A673 (cell line): ENCODE measurements around the gene NUP210L. TPM values are rescaled to one million over a fixed set of nuclear protein-coding genes. Genes with fewer than 3 reads are reported as not detected.
A peak's percentile ranks its signal among the peaks of the same experiment; 100 is the strongest.

Experiments used
- BruUV-seq: library from RNA; stranded (reverse); fragments of 400-500 nt; replicated peaks from 2 replicates; lab custom pipeline; 2021; lab: Mats Ljungman, UMichigan
- CTCF ChIA-PET: fragments of 300-600 bp; sonication (Branson Sonifier 250); formaldehyde crosslinking; loops from one replicate; lab custom pipeline; 2022; ENCODE audit warnings: antibody characterized with exemption; lab: Charles Lee
- POLR2A ChIA-PET: fragments of 300-600 bp; sonication (Branson Sonifier 250); formaldehyde crosslinking; loops from one replicate; lab custom pipeline; 2022; ENCODE audit warnings: antibody characterized with exemption; ENCODE audit not compliant: low non-redundant PET; lab: Charles Lee
- DNase-seq: peaks from one replicate; pipeline ENCODE4 v3.0.0-alpha.2; 2015; ENCODE audit warnings: low spot score
- H3K27ac ChIP-seq: fragments of 200-600 bp; sonication (generic); 2 replicates; pipeline ENCODE4 v1.5.1; 2016; ENCODE audit warnings: mixed run types, low read depth, mild to moderate bottlenecking, mixed read lengths, antibody characterized with exemption, low read length; ENCODE audit not compliant: poor library complexity, severe bottlenecking
- H3K27me3 ChIP-seq: fragments of 200-600 bp; sonication (generic); replicated peaks from 2 replicates; pipeline ENCODE4 v1.6.1; 2017; ENCODE audit warnings: mixed run types, low read depth, mild to moderate bottlenecking, mixed read lengths, antibody characterized with exemption, low read length; ENCODE audit not compliant: insufficient read depth, poor library complexity
- H3K36me3 ChIP-seq: fragments of 200-600 bp; sonication (generic); 2 replicates; pipeline ENCODE4 v1.6.1; 2016; ENCODE audit warnings: mixed run types, mild to moderate bottlenecking, mixed read lengths, antibody characterized with exemption, low read length; ENCODE audit not compliant: insufficient read depth, poor library complexity, severe bottlenecking
- H3K4me1 ChIP-seq: fragments of 200-600 bp; sonication (generic); 2 replicates; pipeline ENCODE4 v1.6.1; 2017; ENCODE audit warnings: mixed run types, mild to moderate bottlenecking, mixed read lengths, antibody characterized with exemption, low read length; ENCODE audit not compliant: insufficient read depth, poor library complexity, severe bottlenecking
- H3K4me3 ChIP-seq: fragments of 200-600 bp; sonication (generic); 2 replicates; pipeline ENCODE4 v1.5.1; 2016; ENCODE audit warnings: low read depth, mixed run types, mild to moderate bottlenecking, mixed read lengths, low read length; ENCODE audit not compliant: poor library complexity, severe bottlenecking
- H3K9me3 ChIP-seq: fragments of 200-600 bp; sonication (generic); 2 replicates; pipeline ENCODE4 v1.6.1; 2016; ENCODE audit warnings: mixed run types, low read depth, mild to moderate bottlenecking, mixed read lengths, antibody characterized with exemption, low read length; ENCODE audit not compliant: poor library complexity, severe bottlenecking
- CTCF ChIP-seq: fragments of 300-800, 200-600 bp; sonication (generic); conservative IDR thresholded peaks from 2 replicates; pipeline ENCODE4 v1.5.1; 2017; ENCODE audit warnings: low read depth, mild to moderate bottlenecking, antibody characterized with exemption, low read length, moderate library complexity, mixed read lengths
- EZH2 ChIP-seq: fragments of 200-600 bp; sonication (generic); IDR thresholded peaks from 2 replicates; pipeline ENCODE4 v1.6.1; 2017; ENCODE audit warnings: borderline replicate concordance, low read depth, mild to moderate bottlenecking, mixed read lengths, antibody characterized with exemption, low read length; ENCODE audit not compliant: poor library complexity, severe bottlenecking
- intact Hi-C: fragments of 100-400 bp; cut with micrococcal nuclease; formaldehyde crosslinking; loops from one replicate; pipeline ENCODE4 v1.10.0; 2022; ENCODE audit not compliant: unreplicated experiment
- total RNA-seq: library from RNA; stranded (reverse); gene quantifications from 2 replicates; pipeline ENCODE4 v1.2.3, GENCODE V29; 2021

NUP210L gene
- total RNA-seq, 1 experiment from 2014 or later: 0.04 TPM

GRCh38 chr1:153990468-153991150 is 164.3 kb downstream of the NUP210L start, which contains the start of gene RPS27:
Gene RPS27, plus strand, starts transcription at chr1:153990762. Its CDS starts 35 bp downstream, at chr1:153990797.
- peak; percentile 98 for DNase-seq
- peak within 1 kb of the TSS; percentile 81 for H3K4me3 ChIP-seq
- TF ChIP-seq EZH2 (no peak), CTCF (no peak)
- no TSS peak for BruUV-seq
- H3K27me3 ChIP-seq: no peaks in the 10 kb centered on the region
- ChIA-PET POLR2A (interaction anchor here (0.6 to 1.0 kb wide), 10 partner anchors 9 to 1464 kb away, joined by 3 to 11 read pairs (median 4); partner anchors contain the start of genes DENND4B, JTB, SLC39A1 and UBAP2L), CTCF (interaction anchor here (0.6 kb wide), 1 partner anchor 266 kb away, joined by 5 read pairs; no protein-coding TSS in a partner anchor)
- H3K4me1 ChIP-seq: peaks cover 17% of the 10 kb centered on the region
- peak within 1 kb of the TSS; percentile 96 for H3K27ac ChIP-seq
- peaks cover 42% of the 10 kb centered on the region for H3K36me3 ChIP-seq
- intact Hi-C loops: no loop called here
- no peaks in the 10 kb centered on the region for H3K9me3 ChIP-seq

- intact Hi-C loops: loop anchor here (2.0 to 10.0 kb wide), 6 partner anchors 67 to 473 kb away; partner anchors contain the start of genes ILF2 and NPR1
- Histone ChIP-seq H3K9me3 (no peaks in the 10 kb centered on the region), H3K27me3 (no peaks in the 10 kb centered on the region), H3K36me3 (peaks cover 27% of the 10 kb centered on the region), H3K4me3 (no peak overlapping the region), H3K4me1 (peaks cover 24% of the 10 kb centered on the region), H3K27ac (no peak overlapping the region)
- BruUV-seq: no TSS peak
- ChIA-PET CTCF (interaction anchor here (0.7 to 1.6 kb wide), 3 partner anchors 190 to 311 kb away, joined by 3 to 8 read pairs (median 4); no protein-coding TSS in a partner anchor), POLR2A (interaction anchor here (0.6 kb wide), 1 partner anchor 310 kb away, joined by 5 read pairs; no protein-coding TSS in a partner anchor)
- DNase-seq: no peak
- no peak for TF ChIP-seq EZH2
- TF ChIP-seq CTCF: no peak
Observed at GRCh38 chr1:153987621-153988020, 167.3 kb downstream of the NUP210L start.

- BruUV-seq: no TSS peak
- DNase-seq: peak; percentile 92
- no peaks in the 10 kb centered on the region for H3K27me3 ChIP-seq
Observed at GRCh38 chr1:153985941-153986761, 168.7 kb downstream of the NUP210L start, which contains the start of gene RAB13. Gene RAB13, minus strand, starts transcription at chr1:153986339. Its CDS starts 103 bp downstream, at chr1:153986236.

More at GRCh38 chr1:153985941-153986761, 168.7 kb downstream of the NUP210L start, which contains the start of gene RAB13:
- H3K27ac ChIP-seq: peak within 1 kb of the TSS; percentile 80
- intact Hi-C loops: loop anchor here (1.0 to 10.0 kb wide), 7 partner anchors 65 to 471 kb away; partner anchors contain the start of genes ILF2 and NPR1
- ChIA-PET CTCF (interaction anchor here (0.6 to 1.6 kb wide), 6 partner anchors 39 to 308 kb away, joined by 3 to 9 read pairs (median 4); partner anchors contain the start of gene DENND4B), POLR2A (interaction anchor here (0.6 to 1.1 kb wide), 2 partner anchors 9 to 23 kb away, joined by 4 to 6 read pairs; partner anchors contain the start of genes JTB and SLC39A1)
- no peak for TF ChIP-seq EZH2
- no peak for TF ChIP-seq CTCF
- no peaks in the 10 kb centered on the region for H3K9me3 ChIP-seq
- H3K36me3 ChIP-seq: peaks cover 21% of the 10 kb centered on the region
- peak within 1 kb of the TSS; percentile 83 for H3K4me3 ChIP-seq
- H3K4me1 ChIP-seq: peaks cover 14% of the 10 kb centered on the region
